Mucosa of stomach (tissue), 1 donor: ENCODE results near the gene SYDE2.

ENCODE experiments used
- H3K27me3 ChIP-seq: one replicate; pipeline ENCODE4 v1.7.0; 2013; ENCODE audit warnings: mild to moderate bottlenecking, low read length; ENCODE audit not compliant: control insufficient read depth, insufficient read depth
- H3K36me3 ChIP-seq: one replicate; pipeline ENCODE4 v1.7.0; 2013; ENCODE audit warnings: low read length; ENCODE audit not compliant: control insufficient read depth, insufficient read depth
- H3K4me1 ChIP-seq: one replicate; pipeline ENCODE4 v1.7.0; 2013; ENCODE audit warnings: mild to moderate bottlenecking, low read length; ENCODE audit not compliant: control insufficient read depth, insufficient read depth
- H3K4me3 ChIP-seq: one replicate; pipeline ENCODE4 v1.7.0; 2013; ENCODE audit warnings: low read length
- H3K9ac ChIP-seq: one replicate; pipeline ENCODE4 v1.7.0; 2013; ENCODE audit warnings: mild to moderate bottlenecking, low read length, moderate library complexity
- H3K9me3 ChIP-seq: one replicate; pipeline ENCODE4 v1.7.0; 2013; ENCODE audit warnings: mild to moderate bottlenecking, low read length, moderate library complexity; ENCODE audit not compliant: control insufficient read depth
- donor health status: Pancreatic carcinoma.

SYDE2 gene

DNA sequence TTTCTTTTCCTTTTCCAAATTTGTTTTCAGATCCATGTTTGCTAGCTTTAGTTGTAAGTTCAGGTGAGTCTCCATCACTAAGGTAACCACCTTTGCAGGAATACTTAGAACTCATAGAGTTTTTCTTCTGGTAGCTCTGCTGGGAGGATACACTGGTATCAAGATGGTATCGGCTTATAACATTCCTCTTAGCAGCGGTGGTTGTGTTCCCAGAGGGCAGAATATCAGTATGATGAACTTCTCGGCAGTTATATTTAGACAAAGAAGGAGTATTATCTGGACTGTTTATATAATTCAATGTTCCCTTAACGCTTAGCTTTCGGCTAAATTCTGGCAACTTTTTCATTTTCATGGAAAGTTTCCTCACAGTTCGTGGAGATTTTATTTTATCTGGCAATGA is 18.1 kb downstream of the SYDE2 start:
- H3K4me3 ChIP-seq, result no peak overlapping the region
- H3K4me1 ChIP-seq, result peaks cover 6% of the 10 kb centered on the region
- peaks cover 7% of the 10 kb centered on the region for H3K36me3 ChIP-seq
- H3K9ac ChIP-seq, result no peak overlapping the region
- no peaks in the 10 kb centered on the region for H3K9me3 ChIP-seq
- no peaks in the 10 kb centered on the region for H3K27me3 ChIP-seq

DNA sequence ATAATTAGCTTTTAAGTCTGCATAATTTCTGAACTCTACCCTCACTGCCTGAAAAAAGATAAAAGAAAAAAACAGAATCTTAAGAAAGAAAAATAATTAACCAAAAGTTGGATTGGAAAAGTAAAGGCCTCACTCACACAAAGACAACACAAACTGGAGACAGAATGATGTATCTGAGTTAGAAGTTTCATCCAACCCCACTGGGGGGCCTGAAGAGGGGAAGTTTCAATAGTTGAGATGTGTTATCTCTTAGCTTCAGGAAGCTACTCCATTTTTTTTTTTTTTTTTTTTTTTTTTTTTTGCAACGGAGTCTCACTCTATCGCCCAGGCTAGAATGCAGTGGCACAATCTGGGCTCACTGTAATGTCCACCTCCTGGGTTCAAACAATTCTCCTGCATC is 19.9 kb downstream of the SYDE2 start:
- Histone ChIP-seq H3K27me3 (no peaks in the 10 kb centered on the region), H3K9ac (no peak overlapping the region), H3K9me3 (no peaks in the 10 kb centered on the region), H3K4me1 (peaks cover 6% of the 10 kb centered on the region), H3K4me3 (no peak overlapping the region), H3K36me3 (peaks cover 7% of the 10 kb centered on the region)

DNA sequence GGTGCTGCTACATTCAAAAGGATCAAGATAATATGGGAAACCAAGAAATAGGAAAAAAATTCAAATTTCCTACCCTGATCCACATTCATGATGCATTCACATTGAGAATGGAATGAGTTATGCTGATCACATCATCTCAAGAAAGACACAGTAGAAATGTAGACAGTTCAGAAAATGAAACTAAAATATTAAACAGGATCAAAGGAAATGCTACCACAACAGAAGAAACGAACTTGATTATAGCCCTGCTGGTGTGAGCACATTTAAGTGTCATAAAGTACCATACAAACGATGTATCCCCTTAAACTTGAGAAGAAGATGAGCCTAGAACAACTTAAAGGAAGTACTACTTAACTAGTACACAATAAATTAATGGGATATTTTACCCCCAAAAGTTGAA is 21.3 kb downstream of the SYDE2 start:
- H3K4me1 ChIP-seq, result peaks cover 6% of the 10 kb centered on the region
- H3K9me3 ChIP-seq, result no peaks in the 10 kb centered on the region
- H3K36me3 ChIP-seq, result peaks cover 7% of the 10 kb centered on the region
- H3K4me3 ChIP-seq, result no peak overlapping the region
- no peak overlapping the region for H3K9ac ChIP-seq
- no peaks in the 10 kb centered on the region for H3K27me3 ChIP-seq

DNA sequence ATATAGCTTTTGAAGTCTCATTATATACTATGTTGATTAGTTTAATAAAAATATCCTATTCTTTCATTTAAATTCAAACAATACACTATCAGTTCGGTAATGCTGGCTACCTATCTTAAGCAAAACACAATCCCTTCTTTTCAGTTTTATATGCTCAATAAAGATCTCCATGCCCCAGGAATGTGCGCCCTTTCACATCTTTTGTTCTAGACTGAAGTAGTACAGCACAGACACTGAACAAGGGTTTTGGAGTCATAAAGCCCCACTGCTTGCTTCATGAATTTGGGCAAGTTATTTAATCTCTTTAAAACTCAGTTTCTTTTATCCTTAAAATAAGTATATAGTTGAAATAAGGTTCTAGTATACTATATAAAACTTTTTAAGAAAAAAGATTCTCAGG is 22.4 kb downstream of the SYDE2 start:
- Histone ChIP-seq H3K9me3 (no peaks in the 10 kb centered on the region), H3K9ac (no peak overlapping the region), H3K4me3 (no peak overlapping the region), H3K4me1 (peaks cover 6% of the 10 kb centered on the region), H3K27me3 (no peaks in the 10 kb centered on the region), H3K36me3 (peaks cover 7% of the 10 kb centered on the region)

DNA sequence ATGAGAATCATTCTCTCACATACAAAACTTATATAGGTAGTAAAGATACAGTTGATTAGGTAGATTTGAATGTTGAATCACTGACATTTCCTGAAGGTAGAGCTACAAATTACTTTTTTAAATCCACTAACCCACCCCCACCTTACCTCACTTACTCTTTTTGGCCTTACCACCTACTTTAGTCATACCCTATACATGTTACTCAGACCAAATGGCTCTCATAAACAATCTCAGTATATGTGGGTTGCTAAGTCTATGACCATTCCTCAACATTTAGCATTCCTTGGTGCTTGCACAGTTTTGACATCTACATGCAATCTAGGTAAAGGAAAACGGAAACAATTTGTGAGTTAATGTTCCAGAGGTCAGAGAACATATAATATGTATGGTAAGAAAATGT is 26.3 kb downstream of the SYDE2 start:
- Histone ChIP-seq H3K27me3 (no peaks in the 10 kb centered on the region), H3K4me3 (no peak overlapping the region), H3K4me1 (peaks cover 4% of the 10 kb centered on the region), H3K36me3 (no peaks in the 10 kb centered on the region), H3K9ac (no peak overlapping the region), H3K9me3 (no peaks in the 10 kb centered on the region)

DNA sequence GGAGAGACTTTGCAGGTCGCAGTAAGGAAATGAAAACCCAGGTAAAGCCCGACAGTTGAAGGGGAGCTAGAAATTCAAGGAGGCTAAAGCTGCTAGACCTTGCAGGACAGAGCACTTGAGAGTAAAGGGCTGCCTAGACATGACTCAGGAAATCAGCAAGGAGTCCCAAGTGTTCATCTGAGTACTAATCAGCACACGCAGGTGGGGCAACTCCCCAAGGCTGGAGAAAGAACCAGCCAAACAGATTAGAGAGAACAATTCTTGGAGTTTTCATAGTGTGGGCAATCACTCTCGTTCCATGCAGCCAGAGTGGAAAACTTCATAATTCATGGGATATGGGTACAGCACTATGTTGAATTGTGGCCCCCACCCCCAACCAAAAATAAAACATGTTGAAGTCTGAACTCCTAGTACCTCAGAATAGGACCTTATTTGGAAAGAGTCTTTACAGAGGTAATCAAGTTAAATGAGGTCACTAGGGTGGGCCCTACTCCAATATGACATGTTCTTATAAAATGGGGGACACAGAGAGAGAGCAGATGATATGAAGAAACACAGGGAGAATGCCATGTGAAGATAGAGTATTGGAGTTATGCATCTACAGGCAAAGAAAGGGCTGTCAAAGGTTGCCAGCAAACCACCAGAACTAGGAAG is 28.0 kb downstream of the SYDE2 start:
- Histone ChIP-seq H3K4me3 (no peak overlapping the region), H3K9me3 (no peaks in the 10 kb centered on the region), H3K27me3 (no peaks in the 10 kb centered on the region), H3K36me3 (no peaks in the 10 kb centered on the region), H3K9ac (no peak overlapping the region), H3K4me1 (no peaks in the 10 kb centered on the region)

DNA sequence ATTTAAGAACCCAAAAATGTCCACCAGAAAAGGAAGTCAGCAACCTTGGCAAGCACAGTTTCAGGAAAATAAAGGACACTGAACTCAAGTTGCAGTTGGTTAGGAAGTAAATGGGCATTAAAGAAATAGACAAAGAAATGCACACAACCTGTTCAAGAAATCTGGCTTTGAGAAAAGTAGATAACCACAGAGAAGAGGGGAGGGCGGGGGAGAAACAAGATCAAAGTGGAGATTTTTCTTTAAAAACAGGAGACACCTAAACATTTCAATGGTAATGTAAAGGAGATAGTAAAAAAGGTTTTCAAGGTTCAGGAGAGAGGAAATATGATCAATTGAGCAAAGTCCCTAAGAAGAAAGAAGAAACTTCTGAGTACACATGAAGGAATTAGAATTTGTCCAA is 29.1 kb downstream of the SYDE2 start:
- H3K9me3 ChIP-seq, result no peaks in the 10 kb centered on the region
- no peak overlapping the region for H3K4me3 ChIP-seq
- H3K4me1 ChIP-seq, result no peaks in the 10 kb centered on the region

DNA sequence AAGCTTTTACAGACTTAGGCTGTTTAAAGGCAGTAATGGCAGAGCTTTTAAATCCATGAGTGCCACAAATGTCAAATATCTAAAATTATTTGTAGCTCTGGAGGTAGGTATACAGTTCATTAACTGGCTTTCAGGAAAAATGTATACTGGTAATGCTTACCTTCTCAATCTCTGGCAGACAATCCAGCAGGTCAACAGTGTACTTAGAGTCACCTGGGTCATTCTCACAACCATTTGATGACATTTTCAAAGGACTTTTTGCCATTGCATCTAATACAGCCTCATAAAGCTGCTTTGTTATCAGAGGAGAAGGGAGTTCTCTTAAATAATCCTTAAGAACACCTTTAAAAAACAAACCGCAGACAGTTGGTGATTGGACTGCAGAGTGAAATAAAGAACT is 31.9 kb downstream of the SYDE2 start:
- H3K4me1 ChIP-seq, result no peaks in the 10 kb centered on the region
- H3K9ac ChIP-seq, result no peak overlapping the region
- no peaks in the 10 kb centered on the region for H3K36me3 ChIP-seq
- H3K4me3 ChIP-seq, result no peak overlapping the region
- no peaks in the 10 kb centered on the region for H3K27me3 ChIP-seq
- H3K9me3 ChIP-seq, result no peaks in the 10 kb centered on the region

More for the DNA sequence above, 29.1 kb downstream of the SYDE2 start:
- no peaks in the 10 kb centered on the region for H3K27me3 ChIP-seq
- no peak overlapping the region for H3K9ac ChIP-seq
- no peaks in the 10 kb centered on the region for H3K36me3 ChIP-seq

DNA sequence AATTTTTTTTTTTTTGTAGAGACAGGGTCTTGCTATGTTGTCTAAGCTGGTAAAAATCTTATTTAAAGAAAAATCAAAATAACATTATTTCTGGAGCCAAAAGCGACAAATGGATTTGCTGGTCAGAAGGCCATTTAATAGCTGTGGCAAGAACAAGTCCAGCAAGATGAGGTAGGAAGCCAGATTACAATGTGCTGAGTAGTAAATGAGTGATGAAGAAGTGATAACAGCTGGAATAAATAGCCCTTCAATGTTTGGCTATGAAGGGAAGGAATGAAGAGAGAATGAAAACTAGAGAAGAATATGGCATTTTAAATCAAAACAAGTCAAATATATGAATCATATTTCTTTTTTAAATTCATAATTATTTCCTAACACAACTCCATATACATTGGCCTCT is 34.5 kb downstream of the SYDE2 start:
- Histone ChIP-seq H3K4me3 (no peak overlapping the region), H3K4me1 (no peaks in the 10 kb centered on the region), H3K27me3 (no peaks in the 10 kb centered on the region), H3K9me3 (no peaks in the 10 kb centered on the region), H3K36me3 (no peaks in the 10 kb centered on the region), H3K9ac (no peak overlapping the region)

DNA sequence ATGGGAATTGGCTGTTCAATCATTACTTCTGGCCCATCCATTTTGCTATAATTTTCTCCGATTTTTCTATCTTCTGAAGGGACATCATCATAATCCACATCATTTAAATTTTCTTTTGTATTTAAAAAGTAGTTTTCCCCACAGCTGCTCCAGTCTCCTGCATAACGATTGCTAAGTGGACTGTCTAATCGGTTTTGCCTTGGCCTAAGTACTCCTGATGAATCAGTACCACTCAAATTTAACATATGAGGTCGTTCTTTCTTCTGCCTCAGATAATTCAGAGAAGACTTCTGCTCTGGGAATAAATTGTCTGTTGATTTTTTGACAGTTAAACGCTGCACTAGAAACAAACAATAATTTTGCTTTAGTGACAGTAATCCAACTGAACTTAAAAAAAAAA is 41.9 kb downstream of the SYDE2 start:
- Histone ChIP-seq H3K4me1 (no peaks in the 10 kb centered on the region), H3K27me3 (no peaks in the 10 kb centered on the region), H3K9me3 (no peaks in the 10 kb centered on the region), H3K36me3 (no peaks in the 10 kb centered on the region), H3K4me3 (no peak overlapping the region), H3K9ac (no peak overlapping the region)

DNA sequence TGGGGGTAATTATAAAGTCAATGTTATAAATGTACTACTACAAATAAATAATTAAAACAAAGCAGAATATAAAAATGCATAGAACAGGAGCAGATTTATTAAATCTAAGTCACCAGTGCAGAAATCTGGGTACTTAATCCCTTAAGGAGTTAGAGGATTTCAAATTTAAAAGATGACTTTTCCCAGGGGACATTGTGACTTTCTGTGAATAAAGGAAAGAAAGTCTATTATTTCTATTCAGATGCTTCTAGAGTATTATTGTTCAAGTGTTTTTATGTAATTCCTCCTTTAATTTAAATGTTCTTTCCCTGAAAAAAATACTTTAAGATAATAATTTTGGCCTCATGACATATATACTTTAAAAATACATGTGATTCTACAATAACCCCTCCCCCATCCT is 43.4 kb downstream of the SYDE2 start:
- no peak overlapping the region for H3K4me3 ChIP-seq
- no peaks in the 10 kb centered on the region for H3K4me1 ChIP-seq
- no peak overlapping the region for H3K9ac ChIP-seq
- H3K27me3 ChIP-seq, result no peaks in the 10 kb centered on the region
- H3K9me3 ChIP-seq, result no peaks in the 10 kb centered on the region
- no peaks in the 10 kb centered on the region for H3K36me3 ChIP-seq

DNA sequence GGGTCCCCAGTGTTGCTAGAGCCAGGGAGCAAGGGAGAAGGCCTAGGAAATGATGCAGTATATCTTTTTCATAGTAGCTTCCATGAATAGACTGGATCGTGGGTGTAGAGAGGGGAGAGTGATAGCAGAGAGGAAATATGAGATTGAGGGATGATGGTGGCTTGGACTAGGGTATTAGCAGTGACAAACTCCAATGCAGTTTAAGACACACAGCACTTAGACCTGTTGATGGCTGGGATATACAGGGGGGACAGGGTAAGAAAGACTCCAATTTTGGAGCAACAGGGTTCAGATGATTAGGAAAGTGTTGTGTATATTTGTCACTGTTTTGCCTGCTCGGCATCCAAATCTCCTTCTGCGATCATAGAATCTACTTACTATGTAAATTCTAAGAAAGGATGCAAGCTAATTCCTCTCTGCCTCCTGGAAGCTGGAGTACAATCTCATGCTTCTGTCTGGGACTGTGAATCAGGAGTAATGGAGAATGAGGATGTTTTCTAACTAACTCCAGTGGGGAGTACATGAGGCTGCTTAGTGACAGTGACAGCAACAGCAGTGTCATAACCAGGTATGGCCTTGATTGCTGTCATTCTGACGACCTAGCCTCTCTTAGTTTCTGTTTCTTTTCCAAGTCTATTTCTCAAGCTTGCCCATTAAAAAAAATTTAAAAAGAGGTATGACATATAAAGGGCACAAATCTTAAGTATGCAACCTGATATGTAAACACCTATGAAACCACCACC is 47.5 kb downstream of the SYDE2 start:
- Histone ChIP-seq H3K36me3 (no peaks in the 10 kb centered on the region), H3K9ac (no peak overlapping the region), H3K9me3 (no peaks in the 10 kb centered on the region), H3K4me1 (no peaks in the 10 kb centered on the region), H3K4me3 (no peak overlapping the region), H3K27me3 (no peaks in the 10 kb centered on the region)
